ENCODE data around the gene WNT7B. TPM values are rescaled to one million over a fixed set of nuclear protein-coding genes. Genes with fewer than 3 reads are reported as not detected.

The WNT7B gene
- polyA plus RNA-seq, 1 of the 3 experiments (the other 2 are of a cell fraction): 0.13 TPM

GRCh38 chr22:45918459-45919370 lies 58.2 kb downstream of the WNT7B start:
- Histone ChIP-seq H3K4me3 (ENCODE audit: low read depth in 2 of 2, low read length in 1 of 2) (no peak overlapping the region), H3K4me1 (ENCODE audit: control insufficient read depth in 1 of 2, insufficient read depth in 2 of 2, low read depth in 1 of 2, low read length in 1 of 2) (no peaks in the 10 kb centered on the region), H3K27me3 (ENCODE audit: insufficient read depth) (no peaks in the 10 kb centered on the region), H3K36me3 (replicated peaks in 1 of 2; ENCODE audit: control insufficient read depth in 1 of 2, insufficient read depth in 2 of 2, low read length in 1 of 2) (no peaks in the 10 kb centered on the region), H3F3A (replicated peaks; ENCODE audit: insufficient read depth) (no peaks in the 10 kb centered on the region), H3K9ac (no peak overlapping the region), H3K9me2 (no peaks in the 10 kb centered on the region), H4K20me1 (ENCODE audit: insufficient read depth) (no peaks in the 10 kb centered on the region), H3K79me2 (ENCODE audit: insufficient read depth) (no peaks in the 10 kb centered on the region), H2AFZ (ENCODE audit: low read depth) (no peak overlapping the region), H3K27ac (ENCODE audit: low read depth in 2 of 2, low read length in 1 of 2) (no peak overlapping the region), H3K9me3 (no peaks in the 10 kb centered on the region), H3K4me2 (no peak overlapping the region)
- DNase-seq: peak; percentile 54
- WGBS (ENCODE audit: low lambda C conversion rate): 68% methylated on average over 14 of the region's 35 CpGs
- TF ChIP-seq MXI1 (IDR thresholded peaks at IDR 0.05; ENCODE audit: low read depth, low read length): no peak
- no peak for TF ChIP-seq RAD21 (IDR thresholded peaks at IDR 0.05; ENCODE audit: low read length)
- TF ChIP-seq POLR2AphosphoS5 (IDR thresholded peaks at IDR 0.05; ENCODE audit: low read depth, low read length): no peak
- TF ChIP-seq CTCF (IDR thresholded peaks at IDR 0.05): no peak
- TF ChIP-seq FOXM1 (IDR thresholded peaks at IDR 0.05; ENCODE audit: low read depth): no peak
- no peak for TF ChIP-seq TAF1 (IDR thresholded peaks at IDR 0.05; ENCODE audit: borderline replicate concordance, low read depth, low read length)
- no peak for TF ChIP-seq TEAD4 (IDR thresholded peaks at IDR 0.05; ENCODE audit: borderline replicate concordance, insufficient read depth)
- no peak for TF ChIP-seq SIN3A (IDR thresholded peaks at IDR 0.05; ENCODE audit: borderline replicate concordance, low read depth, low read length)
- no peak for TF ChIP-seq FOXJ3 (CRISPR knock-in tag; IDR thresholded peaks at IDR 0.05)
- TF ChIP-seq ZBTB33 (IDR thresholded peaks at IDR 0.05; ENCODE audit: borderline replicate concordance, low read depth): no peak
- TF ChIP-seq RCOR1 (IDR thresholded peaks at IDR 0.05; ENCODE audit: low read length): no peak
- no peak for TF ChIP-seq FOSL2 (IDR thresholded peaks at IDR 0.05; ENCODE audit: borderline replicate concordance, low read depth)
- no peak for TF ChIP-seq NFIC (IDR thresholded peaks at IDR 0.05; ENCODE audit: borderline replicate concordance)
- TF ChIP-seq GABPA (IDR thresholded peaks at IDR 0.05; ENCODE audit: low read depth): no peak
- TF ChIP-seq GATA2 (CRISPR knock-in tag; IDR thresholded peaks at IDR 0.05): no peak
- no peak for TF ChIP-seq JUND (IDR thresholded peaks at IDR 0.05)
- TF ChIP-seq SMC3 (IDR thresholded peaks at IDR 0.05; ENCODE audit: low read depth, low read length): no peak
- ChIA-PET POLR2A (no interaction called here), CTCF (no interaction called here)
